H7 (cell line): ENCODE measurements around the gene TMEM131. TPM values are rescaled to one million over a fixed set of nuclear protein-coding genes. Genes with fewer than 3 reads are reported as not detected.

Source experiments
- total RNA-seq: library from RNA; depleted of rRNA; stranded (reverse); fragments of >200 nt; shearing (Covaris generic); gene quantifications from 2 replicates; pipeline ENCODE4 v1.2.3, GENCODE V29; 2014; rRNA removed

TMEM131 gene
- total RNA-seq, 1 experiment from 2014 or later: 7.4 TPM

Other genes with a start within 250 kb of the TMEM131 start
- gene VWA3B, start 91.2 kb upstream of the TMEM131 start, total RNA-seq: 1.0 TPM in 1 of 2 replicates, not detected in the other